IMR-90 (cell line): Measurements from ENCODE around the gene CMIP.

Experiments
- BHLHE40 ChIP-seq: fragments of 150-350 bp; IDR thresholded peaks from 2 replicates; pipeline ENCODE4 v1.6.1; 2016; ENCODE audit warnings: mild to moderate bottlenecking, low read depth, low read length
- CEBPB ChIP-seq: IDR thresholded peaks from 2 replicates; pipeline ENCODE4 v1.6.1; 2012; ENCODE audit warnings: low read depth, low read length, improper control_type of control experiment
- CHD1 ChIP-seq: IDR thresholded peaks from 2 replicates; pipeline ENCODE4 v1.6.1; 2012; ENCODE audit warnings: low read depth, low read length, improper control_type of control experiment
- CTCF ChIP-seq: conservative IDR thresholded peaks from 2 replicates; pipeline ENCODE4 v1.5.1; 2012; ENCODE audit warnings: mild to moderate bottlenecking, low read depth, low read length, improper control_type of control experiment
- ELK1 ChIP-seq: fragments of 150-350 bp; IDR thresholded peaks from 2 replicates; pipeline ENCODE4 v1.6.1; 2016; ENCODE audit warnings: low read depth, mild to moderate bottlenecking, low read length, moderate library complexity, borderline replicate concordance
- FOS ChIP-seq: fragments of 150-350 bp; IDR thresholded peaks from 2 replicates; pipeline ENCODE4 v1.6.1; 2016; ENCODE audit warnings: low read depth, low read length
- NFE2L2 ChIP-seq: fragments of 150-350 bp; IDR thresholded peaks from 2 replicates; pipeline ENCODE4 v1.6.1; 2016; ENCODE audit warnings: low read depth, mild to moderate bottlenecking, low read length
- POLR2A ChIP-seq: IDR thresholded peaks from 2 replicates; pipeline ENCODE4 v1.6.1; 2012; ENCODE audit warnings: mild to moderate bottlenecking, low read depth, low read length
- RAD21 ChIP-seq: IDR thresholded peaks from 2 replicates; pipeline ENCODE4 v1.6.1; 2012; ENCODE audit warnings: low read length, improper control_type of control experiment
- RCOR1 ChIP-seq: IDR thresholded peaks from 2 replicates; pipeline ENCODE4 v1.6.1; 2012; ENCODE audit warnings: mild to moderate bottlenecking, low read length, improper control_type of control experiment; ENCODE audit not compliant: insufficient replicate concordance
- RFX5 ChIP-seq: IDR thresholded peaks from 2 replicates; pipeline ENCODE4 v1.8.0; 2012; ENCODE audit warnings: low read depth, mild to moderate bottlenecking, low read length, moderate library complexity
- SMC3 ChIP-seq: fragments of 150-350 bp; IDR thresholded peaks from 2 replicates; pipeline ENCODE4 v1.6.1; 2016; ENCODE audit warnings: low read depth, mild to moderate bottlenecking, antibody characterized with exemption, low read length, moderate library complexity

- TF ChIP-seq CHD1 (no peak), CEBPB (no peak), POLR2A (no peak), CTCF (no peak), RFX5 (no peak), ELK1 (no peak), SMC3 (no peak), BHLHE40 (no peak), FOS (no peak), RCOR1 (no peak), RAD21 (no peak), NFE2L2 (no peak)
These were observed 105.8 kb downstream of the CMIP start for GRCh38 chr16:81550432-81550808.
